WERI-Rb-1 (cell line): Measurements from ENCODE around the gene WDR27.
"Not testable (repeated sequence)": the region's sequence is repeated elsewhere in the genome, so short reads cannot be mapped to it uniquely, and the experiment has no call there.

ENCODE experiments used
- DNase-seq: peaks from one replicate; pipeline ENCODE4 v3.0.0-alpha.2; 2020
- H3K27ac ChIP-seq: fragments of 250-450 bp; sonication (Bioruptor Pico); 2 replicates; pipeline ENCODE4 v1.5.1; 2020; ENCODE audit warnings: mild to moderate bottlenecking, moderate library complexity
- H3K27me3 ChIP-seq: fragments of 250-450 bp; sonication (Bioruptor Pico); 2 replicates; pipeline ENCODE4 v1.5.1; 2021; ENCODE audit warnings: mild to moderate bottlenecking, low read depth, moderate library complexity; ENCODE audit not compliant: insufficient read depth, severe bottlenecking
- H3K36me3 ChIP-seq: fragments of 250-450 bp; sonication (Bioruptor Pico); 2 replicates; pipeline ENCODE4 v1.5.1; 2020; ENCODE audit warnings: mild to moderate bottlenecking, moderate library complexity
- H3K4me3 ChIP-seq: 2 replicates; pipeline ENCODE4 v1.5.1; 2011; ENCODE audit warnings: low read depth, mild to moderate bottlenecking, control low read depth, low read length
- H3K9me3 ChIP-seq: fragments of 250-450 bp; sonication (Bioruptor Pico); 2 replicates; pipeline ENCODE4 v1.5.1; 2021; ENCODE audit warnings: mild to moderate bottlenecking, moderate library complexity; ENCODE audit not compliant: severe bottlenecking
- CTCF ChIP-seq: IDR thresholded peaks from 2 replicates; pipeline ENCODE4 v1.5.1; 2011; ENCODE audit warnings: low read depth, mild to moderate bottlenecking, control low read depth, inconsistent platforms, low read length

Gene WDR27

GRCh38 chr6:169647637-169648036 lies 54.2 kb downstream of the WDR27 start:
- DNase-seq: no peak
- Histone ChIP-seq H3K27ac (no peak overlapping the region), H3K9me3 (no peaks in the 10 kb centered on the region), H3K36me3 (no peaks in the 10 kb centered on the region; the same call in 1 of the 2 replicates), H3K4me3 (no peak overlapping the region), H3K27me3 (no peaks in the 10 kb centered on the region)
- TF ChIP-seq CTCF: no peak

GRCh38 chr6:169646906-169647567 lies 54.8 kb downstream of the WDR27 start:
- no peak for DNase-seq
- Histone ChIP-seq H3K27ac (no peak overlapping the region), H3K27me3 (no peaks in the 10 kb centered on the region), H3K4me3 (no peak overlapping the region), H3K9me3 (no peaks in the 10 kb centered on the region), H3K36me3 (no peaks in the 10 kb centered on the region; the same call in 1 of the 2 replicates)
- no peak for TF ChIP-seq CTCF

GRCh38 chr6:169645459-169645858 lies 56.4 kb downstream of the WDR27 start:
- DNase-seq, H3K36me3 ChIP-seq, H3K27ac ChIP-seq, H3K9me3 ChIP-seq, H3K4me3 ChIP-seq, H3K27me3 ChIP-seq: not testable (repeated sequence)

- Histone ChIP-seq H3K27me3 (no peaks in the 10 kb centered on the region), H3K4me3 (no peak overlapping the region), H3K9me3 (no peaks in the 10 kb centered on the region), H3K36me3 (no peaks in the 10 kb centered on the region), H3K27ac (no peak overlapping the region)
- no peak for DNase-seq
- no peak for TF ChIP-seq CTCF
Measured at GRCh38 chr6:169643521-169643920, 58.3 kb downstream of the WDR27 start.

- Histone ChIP-seq H3K4me3 (no peak overlapping the region), H3K27me3 (no peaks in the 10 kb centered on the region), H3K36me3 (no peaks in the 10 kb centered on the region; the same call in 1 of the 2 replicates), H3K9me3 (no peaks in the 10 kb centered on the region), H3K27ac (no peak overlapping the region)
- TF ChIP-seq CTCF: no peak
- DNase-seq: no peak
Measured at GRCh38 chr6:169642455-169642854, 59.4 kb downstream of the WDR27 start.

GRCh38 chr6:169641461-169642085 lies 60.3 kb downstream of the WDR27 start:
- no peaks in the 10 kb centered on the region; the same call in 1 of the 2 replicates for H3K36me3 ChIP-seq
- H3K9me3 ChIP-seq: no peaks in the 10 kb centered on the region
- DNase-seq: no peak
- H3K27me3 ChIP-seq: no peaks in the 10 kb centered on the region
- no peak overlapping the region for H3K4me3 ChIP-seq
- TF ChIP-seq CTCF: no peak
- no peak overlapping the region for H3K27ac ChIP-seq
